HG03045 (cell line): ENCODE results near the gene PRDX5.

Experiments used
- ATAC-seq: cut with Tn5 transposase; IDR thresholded peaks from one replicate; pipeline ENCODE4 v1.9.1; 2021; ENCODE audit warnings: mild to moderate bottlenecking, moderate library complexity; ENCODE audit not compliant: unreplicated experiment

The PRDX5 gene

GRCh38 chr11:64317961-64318765 is at the start of gene PRDX5:
TSS of gene PRDX5 (plus strand) at chr11:64318121. CDS start at chr11:64318216, 95 bp downstream.
- ATAC-seq = peak; percentile 67

GRCh38 chr11:64268893-64269539 is 48.9 kb upstream of the PRDX5 start:
- peak; percentile 19 for ATAC-seq

- ATAC-seq = peak; percentile 69
Measured at GRCh38 chr11:64269540-64270220, 48.2 kb upstream of the PRDX5 start.

- no peak for ATAC-seq
Measured at GRCh38 chr11:64275031-64275800, 42.7 kb upstream of the PRDX5 start.

- ATAC-seq = no peak
Measured at GRCh38 chr11:64275841-64276240, 42.1 kb upstream of the PRDX5 start.

GRCh38 chr11:64276653-64277431 is 41.1 kb upstream of the PRDX5 start:
- ATAC-seq = no peak

- ATAC-seq = no peak
Measured at GRCh38 chr11:64278576-64279190, 39.2 kb upstream of the PRDX5 start.

- no peak for ATAC-seq
Measured at GRCh38 chr11:64281957-64282770, 35.8 kb upstream of the PRDX5 start.

GRCh38 chr11:64283092-64283491 is 34.8 kb upstream of the PRDX5 start:
- no peak for ATAC-seq

GRCh38 chr11:64284048-64284961 is 33.6 kb upstream of the PRDX5 start, which contains the start of gene BAD:
TSS of gene BAD (minus strand) at chr11:64284665. CDS start at chr11:64284368, 297 bp downstream.
- ATAC-seq = peak; percentile 73

GRCh38 chr11:64284962-64285884 is 32.7 kb upstream of the PRDX5 start, which contains the start of gene GPR137:
TSS of gene GPR137 (plus strand) at chr11:64285848. CDS start at chr11:64286525, 677 bp downstream.
- peak; percentile 60 for ATAC-seq

GRCh38 chr11:64285885-64286800 is 31.8 kb upstream of the PRDX5 start:
- no peak for ATAC-seq

- ATAC-seq = no peak
Measured at GRCh38 chr11:64286801-64287159, 31.1 kb upstream of the PRDX5 start.

- ATAC-seq = no peak
Measured at GRCh38 chr11:64287676-64288352, 30.1 kb upstream of the PRDX5 start.

GRCh38 chr11:64288353-64288750 is 29.6 kb upstream of the PRDX5 start:
- ATAC-seq = no peak
